Loucy (cell line): ENCODE data around the gene TTLL13.

Source experiments
- H2AFZ ChIP-seq: fragments of 200-600 bp; sonication (generic); 2 replicates; pipeline ENCODE4 v1.6.0; 2016; ENCODE audit warnings: antibody characterized with exemption, mild to moderate bottlenecking, low read length, moderate library complexity
- H3F3A ChIP-seq: fragments of 200-600 bp; 2 replicates; pipeline ENCODE4 v1.6.0; 2016; ENCODE audit warnings: antibody characterized with exemption, low read depth, mild to moderate bottlenecking
- H3K27me3 ChIP-seq: fragments of 200-600 bp; sonication (generic); 2 replicates; pipeline ENCODE4 v1.6.1; 2014; ENCODE audit warnings: low read length, mild to moderate bottlenecking; ENCODE audit not compliant: insufficient read depth, poor library complexity, severe bottlenecking
- H3K36me3 ChIP-seq: fragments of 200-600 bp; sonication (generic); 2 replicates; pipeline ENCODE4 v1.6.1; 2016; ENCODE audit warnings: low read length; ENCODE audit not compliant: insufficient read depth
- H3K4me1 ChIP-seq: fragments of 200-600 bp; sonication (generic); 2 replicates; pipeline ENCODE4 v1.5.1; 2014; ENCODE audit warnings: low read length, mild to moderate bottlenecking; ENCODE audit not compliant: insufficient read depth, poor library complexity, severe bottlenecking
- H3K4me2 ChIP-seq: fragments of 200-600 bp; sonication (generic); 2 replicates; pipeline ENCODE4 v1.6.0; 2014; ENCODE audit warnings: antibody characterized with exemption, low read length, low read depth, mild to moderate bottlenecking; ENCODE audit not compliant: poor library complexity, severe bottlenecking
- H3K4me3 ChIP-seq: fragments of 200-600 bp; sonication (generic); 2 replicates; pipeline ENCODE4 v1.5.1; 2014; ENCODE audit warnings: low read length, mild to moderate bottlenecking, mixed read lengths; ENCODE audit not compliant: poor library complexity, severe bottlenecking
- H3K79me2 ChIP-seq: fragments of 200-600 bp; sonication (generic); 2 replicates; pipeline ENCODE4 v1.6.1; 2014; ENCODE audit warnings: low read length; ENCODE audit not compliant: insufficient read depth
- H3K9ac ChIP-seq: fragments of 200-600 bp; sonication (generic); 2 replicates; pipeline ENCODE4 v1.6.0; 2014; ENCODE audit warnings: mild to moderate bottlenecking, low read depth, low read length, moderate library complexity; ENCODE audit not compliant: poor library complexity, severe bottlenecking
- H3K9me2 ChIP-seq: fragments of 200-600 bp; sonication (generic); replicated peaks from 2 replicates; pipeline ENCODE4 v1.6.1; 2016; ENCODE audit warnings: low read depth, low read length, mixed read lengths
- H3K9me3 ChIP-seq: fragments of 200-600 bp; sonication (generic); 2 replicates; pipeline ENCODE4 v1.6.1; 2014; ENCODE audit warnings: mild to moderate bottlenecking, antibody characterized with exemption, low read length, low read depth; ENCODE audit not compliant: insufficient read depth
- H4K20me1 ChIP-seq: fragments of 200-600 bp; sonication (generic); 2 replicates; pipeline ENCODE4 v1.6.0; 2014; ENCODE audit warnings: antibody characterized with exemption, low read length, mild to moderate bottlenecking; ENCODE audit not compliant: insufficient read depth, poor library complexity, severe bottlenecking
- EZH2phosphoT487 ChIP-seq: fragments of 200-600 bp; IDR thresholded peaks from 2 replicates; pipeline ENCODE4 v1.6.1; 2018; ENCODE audit warnings: antibody characterized with exemption, mild to moderate bottlenecking, moderate library complexity, borderline replicate concordance
- TF ChIP-seq, protein P1 (sequence below): fragments of 200-600 bp; sonication (generic); conservative IDR thresholded peaks from 2 replicates; pipeline ENCODE4 v1.5.1; 2014; ENCODE audit warnings: mild to moderate bottlenecking, antibody characterized with exemption, low read length

Gene TTLL13

DNA sequence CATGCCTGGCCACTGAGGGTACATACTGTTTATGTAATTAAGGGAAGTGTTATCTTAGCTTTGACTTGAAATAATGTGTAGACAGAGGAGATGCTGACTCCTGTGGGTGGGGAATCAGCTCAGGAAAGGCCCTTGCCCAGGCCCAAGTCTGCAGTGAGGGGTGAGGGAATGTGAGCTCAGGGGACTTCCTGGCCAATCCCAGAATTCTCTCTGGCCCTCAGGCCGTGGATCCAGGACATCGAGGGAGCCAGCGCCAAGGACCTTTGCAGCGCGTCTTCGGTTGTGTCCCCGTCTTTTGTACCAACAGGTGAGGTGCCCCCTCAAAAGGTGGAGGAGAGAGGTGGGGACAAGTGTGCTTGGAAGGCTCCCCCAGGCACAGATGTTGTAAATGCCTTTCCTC lies 22.0 kb upstream of the TTLL13 start:
- H3K9ac ChIP-seq: no peak overlapping the region
- TF ChIP-seq EZH2phosphoT487: no peak
- TF ChIP-seq, protein P1, sequence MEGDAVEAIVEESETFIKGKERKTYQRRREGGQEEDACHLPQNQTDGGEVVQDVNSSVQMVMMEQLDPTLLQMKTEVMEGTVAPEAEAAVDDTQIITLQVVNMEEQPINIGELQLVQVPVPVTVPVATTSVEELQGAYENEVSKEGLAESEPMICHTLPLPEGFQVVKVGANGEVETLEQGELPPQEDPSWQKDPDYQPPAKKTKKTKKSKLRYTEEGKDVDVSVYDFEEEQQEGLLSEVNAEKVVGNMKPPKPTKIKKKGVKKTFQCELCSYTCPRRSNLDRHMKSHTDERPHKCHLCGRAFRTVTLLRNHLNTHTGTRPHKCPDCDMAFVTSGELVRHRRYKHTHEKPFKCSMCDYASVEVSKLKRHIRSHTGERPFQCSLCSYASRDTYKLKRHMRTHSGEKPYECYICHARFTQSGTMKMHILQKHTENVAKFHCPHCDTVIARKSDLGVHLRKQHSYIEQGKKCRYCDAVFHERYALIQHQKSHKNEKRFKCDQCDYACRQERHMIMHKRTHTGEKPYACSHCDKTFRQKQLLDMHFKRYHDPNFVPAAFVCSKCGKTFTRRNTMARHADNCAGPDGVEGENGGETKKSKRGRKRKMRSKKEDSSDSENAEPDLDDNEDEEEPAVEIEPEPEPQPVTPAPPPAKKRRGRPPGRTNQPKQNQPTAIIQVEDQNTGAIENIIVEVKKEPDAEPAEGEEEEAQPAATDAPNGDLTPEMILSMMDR: no peak
- H3K9me2 ChIP-seq: no peaks in the 10 kb centered on the region
- no peak overlapping the region for H2AFZ ChIP-seq
- peaks cover 4% of the 10 kb centered on the region for H4K20me1 ChIP-seq
- H3K4me1 ChIP-seq: peaks cover 23% of the 10 kb centered on the region
- H3K36me3 ChIP-seq: peaks cover 61% of the 10 kb centered on the region; the same call in 1 of the 2 replicates
- no peak overlapping the region for H3K4me2 ChIP-seq
- H3F3A ChIP-seq: no peaks in the 10 kb centered on the region
- no peaks in the 10 kb centered on the region for H3K9me3 ChIP-seq
- no peaks in the 10 kb centered on the region for H3K27me3 ChIP-seq
- peaks cover 21% of the 10 kb centered on the region for H3K79me2 ChIP-seq
- no peak overlapping the region for H3K4me3 ChIP-seq

DNA sequence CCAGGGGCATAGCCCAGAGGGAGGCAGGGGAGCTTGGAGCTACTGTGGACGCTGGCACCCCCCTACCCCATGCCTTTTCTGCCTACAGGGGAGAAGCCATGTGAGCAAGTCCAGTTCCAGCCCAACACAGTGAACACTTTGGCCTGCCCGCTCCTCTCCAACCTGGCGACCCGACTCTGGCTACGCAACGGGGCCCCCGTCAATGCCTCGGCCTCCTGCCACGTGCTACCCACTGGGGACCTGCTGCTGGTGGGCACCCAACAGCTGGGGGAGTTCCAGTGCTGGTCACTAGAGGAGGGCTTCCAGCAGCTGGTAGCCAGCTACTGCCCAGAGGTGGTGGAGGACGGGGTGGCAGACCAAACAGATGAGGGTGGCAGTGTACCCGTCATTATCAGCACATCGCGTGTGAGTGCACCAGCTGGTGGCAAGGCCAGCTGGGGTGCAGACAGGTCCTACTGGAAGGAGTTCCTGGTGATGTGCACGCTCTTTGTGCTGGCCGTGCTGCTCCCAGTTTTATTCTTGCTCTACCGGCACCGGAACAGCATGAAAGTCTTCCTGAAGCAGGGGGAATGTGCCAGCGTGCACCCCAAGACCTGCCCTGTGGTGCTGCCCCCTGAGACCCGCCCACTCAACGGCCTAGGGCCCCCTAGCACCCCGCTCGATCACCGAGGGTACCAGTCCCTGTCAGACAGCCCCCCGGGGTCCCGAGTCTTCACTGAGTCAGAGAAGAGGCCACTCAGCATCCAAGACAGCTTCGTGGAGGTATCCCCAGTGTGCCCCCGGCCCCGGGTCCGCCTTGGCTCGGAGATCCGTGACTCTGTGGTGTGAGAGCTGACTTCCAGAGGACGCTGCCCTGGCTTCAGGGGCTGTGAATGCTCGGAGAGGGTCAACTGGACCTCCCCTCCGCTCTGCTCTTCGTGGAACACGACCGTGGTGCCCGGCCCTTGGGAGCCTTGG lies 21.3 kb upstream of the TTLL13 start:
- peaks cover 57% of the 10 kb centered on the region; the same call in 1 of the 2 replicates for H3K36me3 ChIP-seq
- no peak overlapping the region for H3K9ac ChIP-seq
- no peaks in the 10 kb centered on the region for H3K9me3 ChIP-seq
- H3K4me2 ChIP-seq: no peak overlapping the region
- H3K9me2 ChIP-seq: no peaks in the 10 kb centered on the region
- TF ChIP-seq, protein P1: no peak
- TF ChIP-seq EZH2phosphoT487: no peak
- no peak overlapping the region for H3K4me3 ChIP-seq
- H3K79me2 ChIP-seq: peaks cover 29% of the 10 kb centered on the region
- peaks cover 4% of the 10 kb centered on the region for H4K20me1 ChIP-seq
- H3K4me1 ChIP-seq: peaks cover 25% of the 10 kb centered on the region
- no peaks in the 10 kb centered on the region for H3F3A ChIP-seq
- H2AFZ ChIP-seq: no peak overlapping the region
- H3K27me3 ChIP-seq: no peaks in the 10 kb centered on the region

DNA sequence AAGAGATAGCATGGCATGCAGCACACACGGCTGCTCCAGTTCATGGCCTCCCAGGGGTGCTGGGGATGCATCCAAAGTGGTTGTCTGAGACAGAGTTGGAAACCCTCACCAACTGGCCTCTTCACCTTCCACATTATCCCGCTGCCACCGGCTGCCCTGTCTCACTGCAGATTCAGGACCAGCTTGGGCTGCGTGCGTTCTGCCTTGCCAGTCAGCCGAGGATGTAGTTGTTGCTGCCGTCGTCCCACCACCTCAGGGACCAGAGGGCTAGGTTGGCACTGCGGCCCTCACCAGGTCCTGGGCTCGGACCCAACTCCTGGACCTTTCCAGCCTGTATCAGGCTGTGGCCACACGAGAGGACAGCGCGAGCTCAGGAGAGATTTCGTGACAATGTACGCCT lies 20.4 kb upstream of the TTLL13 start:
- Histone ChIP-seq H3K4me2 (no peak overlapping the region), H3K4me3 (no peak overlapping the region), H3K79me2 (peaks cover 30% of the 10 kb centered on the region), H3K27me3 (no peaks in the 10 kb centered on the region), H3K9ac (no peak overlapping the region), H3K9me3 (no peaks in the 10 kb centered on the region), H3K4me1 (peaks cover 25% of the 10 kb centered on the region), H2AFZ (no peak overlapping the region), H3K9me2 (no peaks in the 10 kb centered on the region), H3K36me3 (peaks cover 49% of the 10 kb centered on the region; the same call in 1 of the 2 replicates), H4K20me1 (peaks cover 4% of the 10 kb centered on the region), H3F3A (no peaks in the 10 kb centered on the region)
- TF ChIP-seq, protein P1: no peak
- no peak for TF ChIP-seq EZH2phosphoT487
